ENCODE measurements around the gene SHISA5. TPM values are rescaled to one million over a fixed set of nuclear protein-coding genes. Genes with fewer than 3 reads are reported as not detected.
A peak's percentile ranks its signal among the peaks of the same experiment; 100 is the strongest.

Gene SHISA5
- total RNA-seq, 3 donors from 2014 or later (not counting 1 experiment from before 2014, with no cell fraction given), result 211 to 237 (median 218) TPM

GRCh38 chr3:48469046-48469915 lies 34.7 kb downstream of the SHISA5 start:
- H3K27me3 Mint-ChIP-seq (ENCODE audit: low read depth in 2 of 2), result no peaks in the 10 kb centered on the region
- H3K27me3 ChIP-seq (ENCODE audit: control insufficient read depth, insufficient read depth, low read length), result no peaks in the 10 kb centered on the region
- no peak for ATAC-seq
- H3K27ac ChIP-seq (ENCODE audit: low read length), result no peak overlapping the region
- H3K4me1 ChIP-seq (ENCODE audit: control insufficient read depth, insufficient read depth, low read length), result peaks cover 85% of the 10 kb centered on the region
- no peaks in the 10 kb centered on the region for H3K9me3 Mint-ChIP-seq
- intact Hi-C loops (cut with micrococcal nuclease), result loop anchor here (5.0 kb wide), 1 partner anchor 38 kb away; no protein-coding TSS in a partner anchor
- WGBS (ENCODE audit: insufficient coverage), result 92% methylated on average over 29 of the region's 29 CpGs
- no peaks in the 10 kb centered on the region for H3K9me3 ChIP-seq (ENCODE audit: control insufficient read depth, insufficient read depth, low read length)
- no peak for DNase-seq
- H3K27ac Mint-ChIP-seq, result peak overlapping the region; percentile 67 to 97
- no peak overlapping the region for H3K4me3 ChIP-seq (ENCODE audit: low read length)
- H3K4me3 Mint-ChIP-seq, result peak overlapping the region; percentile 50
- peaks cover 27% of the 10 kb centered on the region for H3K36me3 ChIP-seq (ENCODE audit: control insufficient read depth, insufficient read depth, low read length)
- no peaks in the 10 kb centered on the region for H3K36me3 Mint-ChIP-seq
- peaks cover 48 to 63% of the 10 kb centered on the region in 2 donors for H3K4me1 Mint-ChIP-seq
- TF ChIP-seq CTCF (IDR thresholded peaks at IDR 0.05), result no peak

GRCh38 chr3:48468329-48468731 lies 35.6 kb downstream of the SHISA5 start:
- Mint-ChIP-seq H3K9me3 (no peaks in the 10 kb centered on the region), H3K27ac (peak overlapping the region; percentile 97 to 99), H3K36me3 (no peaks in the 10 kb centered on the region), H3K4me3 (peak overlapping the region; percentile 87), H3K27me3 (ENCODE audit: low read depth in 2 of 2) (no peaks in the 10 kb centered on the region), H3K4me1 (peaks cover 44 to 58% of the 10 kb centered on the region in 2 donors)
- DNase-seq (no peak), ATAC-seq (no peak)
- H3K27ac ChIP-seq (ENCODE audit: low read length), result peak overlapping the region; percentile 98
- peaks cover 27% of the 10 kb centered on the region for H3K36me3 ChIP-seq (ENCODE audit: control insufficient read depth, insufficient read depth, low read length)
- intact Hi-C loops (cut with micrococcal nuclease), result loop anchor here (5.0 kb wide), 1 partner anchor 39 kb away; no protein-coding TSS in a partner anchor
- H3K4me1 ChIP-seq (ENCODE audit: control insufficient read depth, insufficient read depth, low read length), result peaks cover 81% of the 10 kb centered on the region
- H3K4me3 ChIP-seq (ENCODE audit: low read length), result no peak overlapping the region
- H3K9me3 ChIP-seq (ENCODE audit: control insufficient read depth, insufficient read depth, low read length), result no peaks in the 10 kb centered on the region
- no peak for TF ChIP-seq CTCF (IDR thresholded peaks at IDR 0.05)
- H3K27me3 ChIP-seq (ENCODE audit: control insufficient read depth, insufficient read depth, low read length), result no peaks in the 10 kb centered on the region
- WGBS (ENCODE audit: insufficient coverage), result 96% methylated on average over 8 of the region's 8 CpGs

- Mint-ChIP-seq H3K4me3 (peak overlapping the region; percentile 87), H3K9me3 (no peaks in the 10 kb centered on the region), H3K4me1 (peaks cover 37 to 52% of the 10 kb centered on the region in 2 donors), H3K27ac (peak overlapping the region; percentile 97 to 99), H3K36me3 (no peaks in the 10 kb centered on the region), H3K27me3 (ENCODE audit: low read depth in 2 of 2) (no peaks in the 10 kb centered on the region)
- peaks cover 27% of the 10 kb centered on the region for H3K36me3 ChIP-seq (ENCODE audit: control insufficient read depth, insufficient read depth, low read length)
- no peaks in the 10 kb centered on the region for H3K27me3 ChIP-seq (ENCODE audit: control insufficient read depth, insufficient read depth, low read length)
- H3K4me1 ChIP-seq (ENCODE audit: control insufficient read depth, insufficient read depth, low read length), result peaks cover 77% of the 10 kb centered on the region
- intact Hi-C loops (cut with micrococcal nuclease), result loop anchor here (5.0 kb wide), 1 partner anchor 40 kb away; no protein-coding TSS in a partner anchor
- no peak overlapping the region for H3K4me3 ChIP-seq (ENCODE audit: low read length)
- no peak for DNase-seq
- no peak for TF ChIP-seq CTCF (IDR thresholded peaks at IDR 0.05)
- H3K9me3 ChIP-seq (ENCODE audit: control insufficient read depth, insufficient read depth, low read length), result no peaks in the 10 kb centered on the region
- peak overlapping the region; percentile 98 for H3K27ac ChIP-seq (ENCODE audit: low read length)
- no peak for ATAC-seq
- 87% methylated on average over 7 of the region's 7 CpGs for WGBS (ENCODE audit: insufficient coverage)
Observed at GRCh38 chr3:48467473-48468267, 36.3 kb downstream of the SHISA5 start.
